ENCODE data around the gene KCNN2. TPM values are rescaled to one million over a fixed set of nuclear protein-coding genes. Genes with fewer than 3 reads are reported as not detected.

The KCNN2 gene
- polyA plus RNA-seq, 1 donor from 2014 or later, result 1.0 TPM

DNA sequence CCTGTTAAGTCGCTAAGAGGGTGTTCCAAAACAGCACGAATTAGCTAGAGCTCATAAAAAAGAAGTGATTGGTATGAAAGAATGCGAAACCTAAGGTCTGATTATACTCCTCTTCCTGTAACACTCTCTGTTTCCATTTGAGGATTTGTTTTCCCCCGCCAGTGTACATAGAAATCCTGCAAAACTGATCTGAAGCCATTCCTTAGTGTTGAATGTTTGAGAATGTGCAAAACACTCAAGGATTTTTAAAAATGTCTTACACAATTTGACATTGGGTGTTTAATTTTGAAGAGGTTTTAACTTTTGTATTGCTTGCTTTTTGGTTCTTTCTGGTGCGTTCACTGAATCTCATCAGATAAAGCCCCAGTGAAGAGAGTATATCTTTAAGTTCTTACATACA is 105.3 kb downstream of the KCNN2 start:
- H2AFZ ChIP-seq (ENCODE audit: low read depth, low read length), result no peak overlapping the region
- TF ChIP-seq RAD21 (conservative IDR thresholded peaks at IDR 0.05) (no peak), TAF1 (IDR thresholded peaks at IDR 0.05; ENCODE audit: low read depth) (no peak), MXI1 (conservative IDR thresholded peaks at IDR 0.05; ENCODE audit: poor library complexity, severe bottlenecking) (no peak), POLR2AphosphoS5 (IDR thresholded peaks at IDR 0.05) (no peak), REST (IDR thresholded peaks at IDR 0.05; ENCODE audit: borderline replicate concordance) (no peak)
- TF ChIP-seq, protein P1, sequence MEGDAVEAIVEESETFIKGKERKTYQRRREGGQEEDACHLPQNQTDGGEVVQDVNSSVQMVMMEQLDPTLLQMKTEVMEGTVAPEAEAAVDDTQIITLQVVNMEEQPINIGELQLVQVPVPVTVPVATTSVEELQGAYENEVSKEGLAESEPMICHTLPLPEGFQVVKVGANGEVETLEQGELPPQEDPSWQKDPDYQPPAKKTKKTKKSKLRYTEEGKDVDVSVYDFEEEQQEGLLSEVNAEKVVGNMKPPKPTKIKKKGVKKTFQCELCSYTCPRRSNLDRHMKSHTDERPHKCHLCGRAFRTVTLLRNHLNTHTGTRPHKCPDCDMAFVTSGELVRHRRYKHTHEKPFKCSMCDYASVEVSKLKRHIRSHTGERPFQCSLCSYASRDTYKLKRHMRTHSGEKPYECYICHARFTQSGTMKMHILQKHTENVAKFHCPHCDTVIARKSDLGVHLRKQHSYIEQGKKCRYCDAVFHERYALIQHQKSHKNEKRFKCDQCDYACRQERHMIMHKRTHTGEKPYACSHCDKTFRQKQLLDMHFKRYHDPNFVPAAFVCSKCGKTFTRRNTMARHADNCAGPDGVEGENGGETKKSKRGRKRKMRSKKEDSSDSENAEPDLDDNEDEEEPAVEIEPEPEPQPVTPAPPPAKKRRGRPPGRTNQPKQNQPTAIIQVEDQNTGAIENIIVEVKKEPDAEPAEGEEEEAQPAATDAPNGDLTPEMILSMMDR (IDR thresholded peaks at IDR 0.05; ENCODE audit: poor library complexity, severe bottlenecking), result no peak
- H3K36me3 ChIP-seq (ENCODE audit: insufficient read depth, low read length), result no peaks in the 10 kb centered on the region

GRCh38 chr5:114467729-114468128 is 105.9 kb downstream of the KCNN2 start:
- H3K79me2 ChIP-seq (replicated peaks; ENCODE audit: insufficient read depth, low read length), result no peaks in the 10 kb centered on the region
- no peak overlapping the region for H3K27ac ChIP-seq (ENCODE audit: low read length)
- no peaks in the 10 kb centered on the region for H3K9me3 ChIP-seq (ENCODE audit: low read length)
- H3K9me2 ChIP-seq (ENCODE audit: insufficient read depth, low read length), result no peaks in the 10 kb centered on the region
- H3K27me3 ChIP-seq (ENCODE audit: insufficient read depth, low read depth, low read length), result no peaks in the 10 kb centered on the region
- no peaks in the 10 kb centered on the region for H3K36me3 ChIP-seq (ENCODE audit: insufficient read depth, low read length)
- no peaks in the 10 kb centered on the region for H3F3A ChIP-seq (ENCODE audit: insufficient read depth, low read length, poor library complexity, severe bottlenecking)
- no peak overlapping the region for H3K4me3 ChIP-seq (ENCODE audit: low read length)
- H2AFZ ChIP-seq (ENCODE audit: low read depth, low read length), result no peak overlapping the region
- H3K4me2 ChIP-seq (ENCODE audit: low read length), result no peak overlapping the region
- H3K9ac ChIP-seq (ENCODE audit: low read length), result no peak overlapping the region
- H4K20me1 ChIP-seq (ENCODE audit: insufficient read depth), result no peaks in the 10 kb centered on the region
- TF ChIP-seq REST (IDR thresholded peaks at IDR 0.05; ENCODE audit: borderline replicate concordance), result no peak
- TF ChIP-seq, protein P1 (IDR thresholded peaks at IDR 0.05; ENCODE audit: poor library complexity, severe bottlenecking), result no peak
- no peak for TF ChIP-seq EZH2 (IDR thresholded peaks at IDR 0.05; ENCODE audit: borderline replicate concordance, insufficient read depth, low read length, poor library complexity, severe bottlenecking)
- TF ChIP-seq TAF1 (IDR thresholded peaks at IDR 0.05; ENCODE audit: low read depth), result no peak
- no peak for TF ChIP-seq POLR2AphosphoS5 (IDR thresholded peaks at IDR 0.05)

More for the DNA sequence above, 105.3 kb downstream of the KCNN2 start:
- Histone ChIP-seq H3K4me3 (ENCODE audit: low read length) (no peak overlapping the region), H3K79me2 (replicated peaks; ENCODE audit: insufficient read depth, low read length) (no peaks in the 10 kb centered on the region), H3K27me3 (ENCODE audit: insufficient read depth, low read depth, low read length) (no peaks in the 10 kb centered on the region), H3F3A (ENCODE audit: insufficient read depth, low read length, poor library complexity, severe bottlenecking) (no peaks in the 10 kb centered on the region), H3K27ac (ENCODE audit: low read length) (no peak overlapping the region), H3K9me2 (ENCODE audit: insufficient read depth, low read length) (no peaks in the 10 kb centered on the region), H3K9ac (ENCODE audit: low read length) (no peak overlapping the region), H3K4me2 (ENCODE audit: low read length) (no peak overlapping the region), H4K20me1 (ENCODE audit: insufficient read depth) (no peaks in the 10 kb centered on the region), H3K9me3 (ENCODE audit: low read length) (no peaks in the 10 kb centered on the region)
